Neural crest cell (in vitro differentiated cells): Measurements from ENCODE around the gene TIMM17A. TPM values are rescaled to one million over a fixed set of nuclear protein-coding genes. Genes with fewer than 3 reads are reported as not detected.

Experiments
- DNase-seq: peaks from one replicate; pipeline ENCODE4 v3.0.0; 2021; ENCODE audit warnings: low read depth, mixed read lengths, low spot score
- H3K27ac Mint-ChIP-seq: one replicate; pipeline ENCODE4 v1.8.0; 2021; ENCODE audit warnings: mild to moderate bottlenecking, mixed read lengths; ENCODE audit not compliant: unreplicated experiment
- H3K27me3 Mint-ChIP-seq: 2 replicates; pipeline ENCODE4 v1.8.0; 2021; ENCODE audit warnings: low read depth, mild to moderate bottlenecking, mixed read lengths
- H3K36me3 Mint-ChIP-seq: 2 replicates; pipeline ENCODE4 v1.8.0; 2021; ENCODE audit warnings: low read depth, mild to moderate bottlenecking, mixed read lengths
- H3K4me1 Mint-ChIP-seq: 2 replicates; pipeline ENCODE4 v1.8.0; 2021; ENCODE audit warnings: mixed read lengths
- H3K4me3 Mint-ChIP-seq: one replicate; pipeline ENCODE4 v1.8.0; 2021; ENCODE audit warnings: mild to moderate bottlenecking, mixed read lengths
- H3K9me3 Mint-ChIP-seq: 2 replicates; pipeline ENCODE4 v1.8.0; 2021; ENCODE audit warnings: mixed read lengths
- total RNA-seq: library from RNA; stranded (reverse); gene quantifications from 2 replicates; pipeline ENCODE4 v1.2.1, GENCODE V29; 2021
- TF ChIP-seq, protein P1 (sequence below): fragments of 200-600 bp; sonication (generic); conservative IDR thresholded peaks from 2 replicates; pipeline ENCODE4 v1.5.0; 2021; ENCODE audit warnings: antibody characterized with exemption, mild to moderate bottlenecking

TIMM17A gene
- total RNA-seq, 1 donor from 2014 or later, result 59.6 TPM

GRCh38 chr1:202014060-202014459 lies 58.8 kb downstream of the TIMM17A start:
- TF ChIP-seq, protein P1, sequence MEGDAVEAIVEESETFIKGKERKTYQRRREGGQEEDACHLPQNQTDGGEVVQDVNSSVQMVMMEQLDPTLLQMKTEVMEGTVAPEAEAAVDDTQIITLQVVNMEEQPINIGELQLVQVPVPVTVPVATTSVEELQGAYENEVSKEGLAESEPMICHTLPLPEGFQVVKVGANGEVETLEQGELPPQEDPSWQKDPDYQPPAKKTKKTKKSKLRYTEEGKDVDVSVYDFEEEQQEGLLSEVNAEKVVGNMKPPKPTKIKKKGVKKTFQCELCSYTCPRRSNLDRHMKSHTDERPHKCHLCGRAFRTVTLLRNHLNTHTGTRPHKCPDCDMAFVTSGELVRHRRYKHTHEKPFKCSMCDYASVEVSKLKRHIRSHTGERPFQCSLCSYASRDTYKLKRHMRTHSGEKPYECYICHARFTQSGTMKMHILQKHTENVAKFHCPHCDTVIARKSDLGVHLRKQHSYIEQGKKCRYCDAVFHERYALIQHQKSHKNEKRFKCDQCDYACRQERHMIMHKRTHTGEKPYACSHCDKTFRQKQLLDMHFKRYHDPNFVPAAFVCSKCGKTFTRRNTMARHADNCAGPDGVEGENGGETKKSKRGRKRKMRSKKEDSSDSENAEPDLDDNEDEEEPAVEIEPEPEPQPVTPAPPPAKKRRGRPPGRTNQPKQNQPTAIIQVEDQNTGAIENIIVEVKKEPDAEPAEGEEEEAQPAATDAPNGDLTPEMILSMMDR, result no peak
- Mint-ChIP-seq H3K27ac (no peak overlapping the region), H3K27me3 (peaks cover 6% of the 10 kb centered on the region), H3K4me1 (peaks cover 17% of the 10 kb centered on the region), H3K36me3 (no peaks in the 10 kb centered on the region), H3K9me3 (no peaks in the 10 kb centered on the region), H3K4me3 (no peak overlapping the region)
- DNase-seq, result no peak

- no peaks in the 10 kb centered on the region for H3K9me3 Mint-ChIP-seq
These were observed 59.8 kb downstream of the TIMM17A start for GRCh38 chr1:202014915-202015661.

GRCh38 chr1:202015662-202015937 lies 60.3 kb downstream of the TIMM17A start:
- H3K9me3 Mint-ChIP-seq, result no peaks in the 10 kb centered on the region
- H3K27me3 Mint-ChIP-seq, result peaks cover 4% of the 10 kb centered on the region
- H3K36me3 Mint-ChIP-seq, result no peaks in the 10 kb centered on the region
- DNase-seq, result no peak
- TF ChIP-seq, protein P1, result no peak
- H3K4me1 Mint-ChIP-seq, result peaks cover 8% of the 10 kb centered on the region
- H3K4me3 Mint-ChIP-seq, result no peak overlapping the region
- no peak overlapping the region for H3K27ac Mint-ChIP-seq

More at GRCh38 chr1:202014915-202015661, 59.8 kb downstream of the TIMM17A start:
- no peak overlapping the region for H3K4me3 Mint-ChIP-seq
- H3K4me1 Mint-ChIP-seq, result peaks cover 13% of the 10 kb centered on the region
- H3K27me3 Mint-ChIP-seq, result peaks cover 4% of the 10 kb centered on the region
- TF ChIP-seq, protein P1, result no peak
- DNase-seq, result no peak
- no peaks in the 10 kb centered on the region for H3K36me3 Mint-ChIP-seq
- no peak overlapping the region for H3K27ac Mint-ChIP-seq

- Mint-ChIP-seq H3K27ac (peak overlapping the region; percentile 13), H3K27me3 (peaks cover 4% of the 10 kb centered on the region), H3K4me3 (no peak overlapping the region), H3K9me3 (no peaks in the 10 kb centered on the region), H3K36me3 (no peaks in the 10 kb centered on the region), H3K4me1 (peaks cover 6% of the 10 kb centered on the region)
- DNase-seq, result no peak
- TF ChIP-seq, protein P1, result no peak
These were observed 60.9 kb downstream of the TIMM17A start for GRCh38 chr1:202016022-202016810.

GRCh38 chr1:202016811-202017748 lies 61.8 kb downstream of the TIMM17A start:
- Mint-ChIP-seq H3K36me3 (no peaks in the 10 kb centered on the region), H3K27me3 (peaks cover 4% of the 10 kb centered on the region), H3K4me3 (no peak overlapping the region), H3K4me1 (peaks cover 6% of the 10 kb centered on the region), H3K27ac (no peak overlapping the region), H3K9me3 (no peaks in the 10 kb centered on the region)
- DNase-seq, result no peak
- TF ChIP-seq, protein P1, result no peak
